ENCODE measurements around the gene ZNF500. TPM values are rescaled to one million over a fixed set of nuclear protein-coding genes. Genes with fewer than 3 reads are reported as not detected.

The ZNF500 gene
- total and polyA plus RNA-seq, 8 donors = 5.5 to 14.1 (median 7.2) TPM

DNA sequence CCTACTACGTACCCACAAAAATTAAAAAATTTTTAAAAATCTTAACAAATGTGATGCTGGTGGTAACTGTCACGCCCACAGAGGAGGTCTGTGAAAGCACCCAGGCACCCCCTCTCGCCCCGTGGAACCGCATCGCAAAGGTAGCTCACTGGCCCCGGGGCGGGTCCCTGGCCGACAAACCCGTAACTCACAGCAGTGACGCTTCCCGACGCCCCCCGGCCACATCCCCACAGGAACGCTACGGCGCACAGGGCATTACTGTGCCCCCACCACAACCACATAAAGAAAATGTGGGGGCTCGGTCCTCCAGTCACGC, 33.3 kb downstream of the ZNF500 start:
- FAIRE-seq (no peak), ATAC-seq (peak in 2 of 4 donors; percentile 5 to 12), DNase-seq (no peak)
- intact Hi-C loops (cut with DNase I) = no loop called here
- Histone ChIP-seq H3K9me3 (no peaks in the 10 kb centered on the region), H3K27ac (peak overlapping the region; percentile 28 to 90 (median 74)), H3K27me3 (no peaks in the 10 kb centered on the region), H3K4me1 (peaks cover 0 to 3% (median 0%) of the 10 kb centered on the region in 3 donors), H3K36me3 (peaks cover 0 to 6% (median 0%) of the 10 kb centered on the region in 3 donors), H3K4me3 (peak overlapping the region; percentile 68 to 95 (median 84))
- WGBS, 2 donors = 0 to 1% methylated on average over 19 of the region's 19 CpGs
- TF ChIP-seq, protein P1, sequence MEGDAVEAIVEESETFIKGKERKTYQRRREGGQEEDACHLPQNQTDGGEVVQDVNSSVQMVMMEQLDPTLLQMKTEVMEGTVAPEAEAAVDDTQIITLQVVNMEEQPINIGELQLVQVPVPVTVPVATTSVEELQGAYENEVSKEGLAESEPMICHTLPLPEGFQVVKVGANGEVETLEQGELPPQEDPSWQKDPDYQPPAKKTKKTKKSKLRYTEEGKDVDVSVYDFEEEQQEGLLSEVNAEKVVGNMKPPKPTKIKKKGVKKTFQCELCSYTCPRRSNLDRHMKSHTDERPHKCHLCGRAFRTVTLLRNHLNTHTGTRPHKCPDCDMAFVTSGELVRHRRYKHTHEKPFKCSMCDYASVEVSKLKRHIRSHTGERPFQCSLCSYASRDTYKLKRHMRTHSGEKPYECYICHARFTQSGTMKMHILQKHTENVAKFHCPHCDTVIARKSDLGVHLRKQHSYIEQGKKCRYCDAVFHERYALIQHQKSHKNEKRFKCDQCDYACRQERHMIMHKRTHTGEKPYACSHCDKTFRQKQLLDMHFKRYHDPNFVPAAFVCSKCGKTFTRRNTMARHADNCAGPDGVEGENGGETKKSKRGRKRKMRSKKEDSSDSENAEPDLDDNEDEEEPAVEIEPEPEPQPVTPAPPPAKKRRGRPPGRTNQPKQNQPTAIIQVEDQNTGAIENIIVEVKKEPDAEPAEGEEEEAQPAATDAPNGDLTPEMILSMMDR (IDR thresholded peaks at IDR 0.05) = no peak

DNA sequence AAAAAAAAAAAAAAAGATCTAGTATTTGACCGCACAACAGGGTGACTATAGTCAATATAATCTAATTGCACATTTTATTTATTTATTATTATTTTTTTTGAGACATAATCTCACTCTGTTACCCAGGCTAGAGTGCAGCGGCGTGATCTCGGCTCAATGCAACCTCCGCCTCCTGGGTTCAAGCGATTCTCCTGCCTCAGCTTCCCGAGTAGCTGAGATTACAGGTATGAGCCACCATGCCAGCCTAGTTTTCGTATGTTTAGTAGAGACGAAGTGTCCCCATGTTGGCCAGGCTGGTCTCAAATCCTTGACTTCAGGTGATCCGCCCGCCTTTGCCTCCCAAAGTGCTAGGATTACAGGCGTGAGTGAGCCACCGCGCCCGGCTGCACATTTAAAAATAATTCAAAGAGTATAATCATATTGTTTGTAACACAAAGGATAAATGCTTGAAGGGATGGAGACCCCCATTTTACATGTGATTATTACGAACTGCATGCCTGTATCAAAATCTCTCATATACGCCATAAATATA, 33.7 kb downstream of the ZNF500 start:
- Histone ChIP-seq H3K4me3 (peak overlapping the region; percentile 68 to 95 (median 84)), H3K36me3 (peaks cover 0 to 6% (median 0%) of the 10 kb centered on the region in 3 donors), H3K9me3 (no peaks in the 10 kb centered on the region), H3K4me1 (peaks cover 0 to 3% (median 0%) of the 10 kb centered on the region in 3 donors), H3K27ac (no peak overlapping the region), H3K27me3 (no peaks in the 10 kb centered on the region)
- DNase-seq (peak in 1 of 6 donors; percentile 26), ATAC-seq (no peak), FAIRE-seq (no peak)
- WGBS, 2 donors = 17 to 21% methylated on average over 17 of the region's 17 CpGs
- TF ChIP-seq, protein P1 (IDR thresholded peaks at IDR 0.05) = no peak
- intact Hi-C loops (cut with DNase I) = no loop called here

- Histone ChIP-seq H3K4me3 (no peak overlapping the region), H3K36me3 (peaks cover 0 to 23% (median 6%) of the 10 kb centered on the region in 3 donors), H3K27me3 (no peaks in the 10 kb centered on the region), H3K4me1 (no peaks in the 10 kb centered on the region), H3K27ac (no peak overlapping the region), H3K9me3 (no peaks in the 10 kb centered on the region)
- DNase-seq (peak in 1 of 6 donors; percentile 26), FAIRE-seq (no peak), ATAC-seq (no peak)
- WGBS, 2 donors = 90 to 92% methylated on average over 15 of the region's 15 CpGs
- TF ChIP-seq, protein P1 (IDR thresholded peaks at IDR 0.05) = no peak
- intact Hi-C loops (cut with DNase I) = no loop called here
These were observed 37.1 kb downstream of the ZNF500 start for GRCh38 chr16:4729876-4730275.

- H3K36me3 ChIP-seq = peaks cover 0 to 23% (median 6%) of the 10 kb centered on the region in 3 donors
- H3K9me3 ChIP-seq = no peaks in the 10 kb centered on the region
- H3K4me3 ChIP-seq = no peak overlapping the region
- no peak for ATAC-seq
- FAIRE-seq = no peak
- 93 to 94% methylated on average over 8 of the region's 8 CpGs for WGBS, 2 donors
- TF ChIP-seq, protein P1 (IDR thresholded peaks at IDR 0.05) = no peak
- H3K4me1 ChIP-seq = no peaks in the 10 kb centered on the region
- DNase-seq = peak in 1 of 6 donors; percentile 15
- intact Hi-C loops (cut with DNase I) = no loop called here
- no peak overlapping the region for H3K27ac ChIP-seq
- no peaks in the 10 kb centered on the region for H3K27me3 ChIP-seq
These were observed 38.3 kb downstream of the ZNF500 start for GRCh38 chr16:4728676-4729075.

- WGBS, 2 donors = 90 to 92% methylated on average over 18 of the region's 18 CpGs
- intact Hi-C loops (cut with DNase I) = no loop called here
- TF ChIP-seq, protein P1 (IDR thresholded peaks at IDR 0.05) = no peak
- no peaks in the 10 kb centered on the region for H3K9me3 ChIP-seq
- peak in 1 of 6 donors; percentile 22 for DNase-seq
- peaks cover 0 to 23% (median 6%) of the 10 kb centered on the region in 3 donors for H3K36me3 ChIP-seq
- H3K4me3 ChIP-seq = no peak overlapping the region
- no peak for FAIRE-seq
- no peak for ATAC-seq
- H3K4me1 ChIP-seq = no peaks in the 10 kb centered on the region
- no peaks in the 10 kb centered on the region for H3K27me3 ChIP-seq
- H3K27ac ChIP-seq = no peak overlapping the region
These were observed 40.3 kb downstream of the ZNF500 start for GRCh38 chr16:4726616-4727015.
